Activated T-helper 1 cell treated with anti-CD3 and anti-CD28 coated beads, Interleukin-12 subunit alpha, Interleukin-12 subunit beta, Interleukin-2, Interleukin-4 antibody, amounts not matched to agents 30 ng/mL and 10 ng/mL and 1 ng/mL, durations not matched to agents 14 hours and 24 hours and 36 hours (primary cell): ENCODE data around the gene YAP1. TPM values are rescaled to one million over a fixed set of nuclear protein-coding genes. Genes with fewer than 3 reads are reported as not detected.

Source experiments
- DNase-seq: peaks from one replicate; pipeline ENCODE4 v3.0.0; 2021; ENCODE audit warnings: low spot score
- H3K27ac Mint-ChIP-seq: one replicate; pipeline ENCODE4 v1.8.0; 2021; ENCODE audit warnings: mild to moderate bottlenecking, mixed read lengths
- H3K27me3 Mint-ChIP-seq: one replicate; pipeline ENCODE4 v1.8.0; 2022; ENCODE audit warnings: mild to moderate bottlenecking, moderate library complexity, mixed read lengths; ENCODE audit not compliant: insufficient read depth
- H3K36me3 Mint-ChIP-seq: one replicate; pipeline ENCODE4 v1.8.0; 2021; ENCODE audit warnings: low read depth, mixed read lengths
- H3K4me1 Mint-ChIP-seq: one replicate; pipeline ENCODE4 v1.8.0; 2021; ENCODE audit warnings: low read depth, mixed read lengths
- H3K4me3 Mint-ChIP-seq: one replicate; pipeline ENCODE4 v1.8.0; 2021; ENCODE audit warnings: mild to moderate bottlenecking, moderate library complexity, mixed read lengths
- H3K9me3 Mint-ChIP-seq: one replicate; pipeline ENCODE4 v1.8.0; 2021; ENCODE audit warnings: mixed read lengths
- intact Hi-C: fragments of 100-400 bp; cut with micrococcal nuclease; formaldehyde crosslinking; loops from one replicate; pipeline ENCODE4 v1.15.1; 2024
- total RNA-seq: library from RNA; stranded (reverse); gene quantifications from 2 replicates; pipeline ENCODE4 v1.2.3, GENCODE V29; 2022

YAP1 gene
- total RNA-seq, 1 donor from 2014 or later, result 0.10 TPM

DNA sequence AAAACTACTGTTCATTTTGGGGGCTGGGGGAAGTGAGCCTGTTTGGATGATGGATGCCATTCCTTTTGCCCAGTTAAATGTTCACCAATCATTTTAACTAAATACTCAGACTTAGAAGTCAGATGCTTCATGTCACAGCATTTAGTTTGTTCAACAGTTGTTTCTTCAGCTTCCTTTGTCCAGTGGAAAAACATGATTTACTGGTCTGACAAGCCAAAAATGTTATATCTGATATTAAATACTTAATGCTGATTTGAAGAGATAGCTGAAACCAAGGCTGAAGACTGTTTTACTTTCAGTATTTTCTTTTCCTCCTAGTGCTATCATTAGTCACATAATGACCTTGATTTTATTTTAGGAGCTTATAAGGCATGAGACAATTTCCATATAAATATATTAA is 119.9 kb downstream of the YAP1 start:
- intact Hi-C loops, result no loop called here
- H3K27me3 Mint-ChIP-seq, result peaks cover 23% of the 10 kb centered on the region
- H3K4me1 Mint-ChIP-seq, result no peaks in the 10 kb centered on the region
- H3K4me3 Mint-ChIP-seq, result no peak overlapping the region
- no peak for DNase-seq
- no peaks in the 10 kb centered on the region for H3K36me3 Mint-ChIP-seq
- no peaks in the 10 kb centered on the region for H3K9me3 Mint-ChIP-seq
- H3K27ac Mint-ChIP-seq, result no peak overlapping the region

DNA sequence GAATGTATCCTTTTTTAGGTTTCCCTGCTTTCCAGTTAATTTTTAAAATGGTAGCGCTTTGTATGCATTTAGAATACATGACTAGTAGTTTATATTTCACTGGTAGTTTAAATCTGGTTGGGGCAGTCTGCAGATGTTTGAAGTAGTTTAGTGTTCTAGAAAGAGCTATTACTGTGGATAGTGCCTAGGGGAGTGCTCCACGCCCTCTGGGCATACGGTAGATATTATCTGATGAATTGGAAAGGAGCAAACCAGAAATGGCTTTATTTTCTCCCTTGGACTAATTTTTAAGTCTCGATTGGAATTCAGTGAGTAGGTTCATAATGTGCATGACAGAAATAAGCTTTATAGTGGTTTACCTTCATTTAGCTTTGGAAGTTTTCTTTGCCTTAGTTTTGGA is 120.7 kb downstream of the YAP1 start:
- H3K4me3 Mint-ChIP-seq, result no peak overlapping the region
- peaks cover 26% of the 10 kb centered on the region for H3K27me3 Mint-ChIP-seq
- no peaks in the 10 kb centered on the region for H3K4me1 Mint-ChIP-seq
- H3K27ac Mint-ChIP-seq, result no peak overlapping the region
- H3K36me3 Mint-ChIP-seq, result no peaks in the 10 kb centered on the region
- no peak for DNase-seq
- H3K9me3 Mint-ChIP-seq, result no peaks in the 10 kb centered on the region
- intact Hi-C loops, result no loop called here

GRCh38 chr11:102234779-102235439 is 124.7 kb downstream of the YAP1 start:
- no peaks in the 10 kb centered on the region for H3K36me3 Mint-ChIP-seq
- H3K4me3 Mint-ChIP-seq, result no peak overlapping the region
- H3K27me3 Mint-ChIP-seq, result peaks cover 27% of the 10 kb centered on the region
- H3K4me1 Mint-ChIP-seq, result no peaks in the 10 kb centered on the region
- intact Hi-C loops, result no loop called here
- no peak overlapping the region for H3K27ac Mint-ChIP-seq
- H3K9me3 Mint-ChIP-seq, result no peaks in the 10 kb centered on the region
- no peak for DNase-seq

DNA sequence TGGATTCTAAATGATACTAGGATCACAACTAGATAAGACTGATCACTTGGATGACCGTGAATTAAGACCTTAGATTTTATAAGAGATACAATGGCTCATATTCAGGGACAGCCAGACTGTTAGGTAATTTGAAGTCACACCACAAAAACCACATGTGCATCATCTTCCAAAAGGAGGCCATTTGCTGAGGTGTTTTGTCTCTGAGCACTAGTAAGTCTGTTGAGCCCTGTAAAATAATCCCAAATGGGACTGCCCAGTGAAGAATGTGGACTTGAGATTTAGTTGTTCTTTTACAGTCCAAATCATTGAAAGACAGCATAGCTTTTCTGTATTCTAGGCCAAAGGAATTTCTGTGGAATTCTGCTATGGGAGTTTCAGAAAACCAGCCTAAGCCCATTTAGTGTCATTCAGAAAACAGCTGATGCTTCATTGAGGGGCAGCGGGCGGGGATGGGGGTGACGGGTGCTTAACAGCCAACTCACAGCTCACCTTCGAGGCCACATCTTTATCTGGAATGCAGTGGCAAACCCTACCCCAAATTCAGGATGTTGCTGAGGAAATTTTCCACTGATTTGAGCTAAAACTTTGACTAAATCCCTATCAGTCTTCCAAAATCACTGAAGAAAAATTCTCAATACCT is 127.0 kb downstream of the YAP1 start:
- intact Hi-C loops, result no loop called here
- Mint-ChIP-seq H3K9me3 (no peaks in the 10 kb centered on the region), H3K36me3 (no peaks in the 10 kb centered on the region)

GRCh38 chr11:102238391-102238821 is 128.2 kb downstream of the YAP1 start:
- Mint-ChIP-seq H3K4me3 (no peak overlapping the region), H3K36me3 (no peaks in the 10 kb centered on the region), H3K9me3 (no peaks in the 10 kb centered on the region), H3K27ac (no peak overlapping the region), H3K4me1 (no peaks in the 10 kb centered on the region), H3K27me3 (peaks cover 14% of the 10 kb centered on the region)
- intact Hi-C loops, result no loop called here
- DNase-seq, result no peak

More for the DNA sequence above, 127.0 kb downstream of the YAP1 start:
- Mint-ChIP-seq H3K27ac (no peak overlapping the region), H3K27me3 (peaks cover 14% of the 10 kb centered on the region), H3K4me1 (no peaks in the 10 kb centered on the region), H3K4me3 (no peak overlapping the region)
- DNase-seq, result no peak

DNA sequence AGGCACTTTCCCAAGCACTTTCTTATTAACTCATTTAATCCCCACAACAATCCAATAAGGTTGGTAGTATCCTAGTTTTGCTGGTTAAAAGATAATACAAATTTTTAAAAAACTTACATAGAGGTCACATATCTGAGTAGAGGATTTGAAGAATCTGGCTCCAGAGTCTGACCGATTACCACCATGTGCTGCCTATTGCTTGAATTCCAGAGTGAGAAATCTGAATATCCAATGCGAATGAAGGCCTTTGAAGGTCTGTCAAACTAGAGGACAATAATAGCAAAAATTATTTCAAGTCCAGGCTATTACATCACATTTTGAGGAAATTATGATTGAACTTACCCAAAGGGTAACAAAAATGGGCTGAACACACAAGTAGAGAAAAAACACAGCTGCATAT is 129.2 kb downstream of the YAP1 start:
- intact Hi-C loops, result no loop called here
- Mint-ChIP-seq H3K27ac (no peak overlapping the region), H3K36me3 (no peaks in the 10 kb centered on the region), H3K27me3 (peaks cover 14% of the 10 kb centered on the region), H3K4me1 (no peaks in the 10 kb centered on the region), H3K4me3 (no peak overlapping the region), H3K9me3 (no peaks in the 10 kb centered on the region)
- no peak for DNase-seq

- intact Hi-C loops, result no loop called here
- DNase-seq, result no peak
- Mint-ChIP-seq H3K9me3 (no peaks in the 10 kb centered on the region), H3K27me3 (peaks cover 10% of the 10 kb centered on the region), H3K4me3 (no peak overlapping the region), H3K4me1 (no peaks in the 10 kb centered on the region), H3K27ac (no peak overlapping the region), H3K36me3 (no peaks in the 10 kb centered on the region)
These were observed 129.7 kb downstream of the YAP1 start for GRCh38 chr11:102239911-102240310.

DNA sequence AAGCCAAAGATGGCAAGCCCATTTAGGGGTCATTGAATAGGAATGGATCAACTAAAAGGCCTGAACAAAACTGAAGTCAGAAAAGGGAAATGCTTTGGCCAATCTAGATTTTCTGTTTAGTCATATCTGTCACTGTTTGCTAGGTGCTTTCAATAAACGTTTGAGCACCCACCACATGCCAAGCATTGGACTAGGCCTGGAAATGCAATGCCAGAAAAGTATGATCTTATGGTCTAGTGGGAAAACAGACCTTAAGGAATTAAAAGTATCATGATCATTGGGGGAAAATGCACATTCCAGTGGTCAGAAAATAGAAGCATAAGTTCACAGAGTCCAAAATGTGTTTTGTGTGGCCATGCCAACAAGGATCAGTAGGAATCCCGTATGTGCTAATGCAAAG is 130.3 kb downstream of the YAP1 start:
- H3K36me3 Mint-ChIP-seq, result no peaks in the 10 kb centered on the region
- no peak overlapping the region for H3K4me3 Mint-ChIP-seq
- intact Hi-C loops, result no loop called here
- peaks cover 9% of the 10 kb centered on the region for H3K27me3 Mint-ChIP-seq
- H3K27ac Mint-ChIP-seq, result no peak overlapping the region
- DNase-seq, result no peak
- H3K4me1 Mint-ChIP-seq, result no peaks in the 10 kb centered on the region
- H3K9me3 Mint-ChIP-seq, result no peaks in the 10 kb centered on the region

DNA sequence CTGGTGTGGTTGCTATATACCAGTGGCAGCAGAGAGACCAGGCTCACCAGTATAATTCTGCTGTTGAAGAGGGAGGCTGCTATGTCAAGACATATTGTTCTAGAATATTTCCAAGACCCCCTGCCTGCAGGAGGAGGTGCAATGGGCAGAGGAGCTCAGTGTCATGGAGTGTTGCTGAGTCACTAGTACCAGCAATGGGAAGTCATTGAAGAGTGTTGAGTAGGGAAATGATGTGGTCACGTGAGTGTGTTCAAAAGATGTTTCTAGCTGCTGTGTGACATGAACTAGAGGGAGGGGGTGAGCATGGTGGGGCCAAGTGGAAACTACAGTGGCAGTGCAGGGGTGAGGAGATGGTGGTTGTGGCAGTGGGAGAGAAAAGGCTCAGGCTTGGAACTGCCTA is 130.8 kb downstream of the YAP1 start:
- no peak for DNase-seq
- intact Hi-C loops, result no loop called here
- H3K36me3 Mint-ChIP-seq, result no peaks in the 10 kb centered on the region
- H3K27ac Mint-ChIP-seq, result no peak overlapping the region
- peaks cover 5% of the 10 kb centered on the region for H3K27me3 Mint-ChIP-seq
- H3K9me3 Mint-ChIP-seq, result no peaks in the 10 kb centered on the region
- H3K4me3 Mint-ChIP-seq, result no peak overlapping the region
- no peaks in the 10 kb centered on the region for H3K4me1 Mint-ChIP-seq

GRCh38 chr11:102243399-102243884 is 133.2 kb downstream of the YAP1 start:
- Mint-ChIP-seq H3K27ac (no peak overlapping the region), H3K9me3 (no peaks in the 10 kb centered on the region), H3K4me3 (no peak overlapping the region), H3K27me3 (peaks cover 3% of the 10 kb centered on the region), H3K36me3 (no peaks in the 10 kb centered on the region), H3K4me1 (no peaks in the 10 kb centered on the region)
- no peak for DNase-seq
- intact Hi-C loops, result no loop called here

GRCh38 chr11:102244681-102245409 is 134.6 kb downstream of the YAP1 start:
- Mint-ChIP-seq H3K9me3 (no peaks in the 10 kb centered on the region), H3K4me1 (no peaks in the 10 kb centered on the region), H3K4me3 (no peak overlapping the region), H3K36me3 (no peaks in the 10 kb centered on the region), H3K27ac (no peak overlapping the region), H3K27me3 (no peaks in the 10 kb centered on the region)
- intact Hi-C loops, result no loop called here
- no peak for DNase-seq

DNA sequence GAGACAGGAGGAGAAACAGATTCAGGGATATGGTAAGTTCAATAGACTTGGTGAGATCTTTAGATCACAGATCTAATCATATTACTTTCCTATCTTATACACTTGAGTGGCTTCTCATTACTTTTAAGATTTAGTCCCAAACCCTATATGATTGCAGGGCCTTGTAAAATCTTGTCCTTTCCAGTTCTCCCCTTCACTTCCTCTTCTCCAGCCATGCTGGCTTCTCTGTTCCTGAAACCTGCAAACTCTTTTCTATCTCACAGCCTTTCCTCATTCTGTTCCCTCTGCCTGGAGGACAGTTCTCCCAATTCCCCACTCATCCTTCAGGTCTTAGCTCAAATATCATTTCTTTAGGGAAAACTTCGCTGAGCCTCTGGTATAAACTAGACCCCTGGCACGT is 141.2 kb downstream of the YAP1 start:
- H3K4me1 Mint-ChIP-seq, result no peaks in the 10 kb centered on the region
- H3K9me3 Mint-ChIP-seq, result no peaks in the 10 kb centered on the region
- no peak for DNase-seq
- intact Hi-C loops, result no loop called here
- H3K4me3 Mint-ChIP-seq, result no peak overlapping the region
- no peak overlapping the region for H3K27ac Mint-ChIP-seq
- no peaks in the 10 kb centered on the region for H3K36me3 Mint-ChIP-seq
- H3K27me3 Mint-ChIP-seq, result no peaks in the 10 kb centered on the region

DNA sequence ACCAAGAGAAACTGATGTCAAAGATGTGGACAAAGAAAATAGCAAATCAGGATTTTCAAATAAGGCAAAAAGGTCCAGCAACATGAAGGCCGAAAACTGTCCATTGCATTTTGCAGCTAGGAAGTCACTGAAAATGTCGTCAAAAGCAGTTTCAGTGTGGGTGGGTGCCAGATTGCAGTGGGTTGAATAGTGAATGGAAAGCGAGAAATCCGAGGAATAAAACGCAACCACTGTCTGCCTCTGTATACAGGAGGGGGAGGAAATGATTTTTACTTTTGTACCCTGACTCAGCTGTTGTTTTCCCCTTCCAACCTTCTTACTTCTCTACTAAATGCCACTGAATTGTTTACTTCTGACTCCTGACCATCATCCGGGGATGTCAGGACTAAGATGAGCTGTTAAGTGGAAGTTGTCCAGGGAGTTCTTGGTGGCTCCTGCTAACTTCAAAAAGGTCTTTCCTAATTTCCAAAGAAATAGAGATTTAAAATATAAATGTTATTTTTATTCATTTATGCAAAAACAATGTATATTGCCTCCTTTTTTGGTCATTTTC is 142.2 kb downstream of the YAP1 start:
- Mint-ChIP-seq H3K36me3 (no peaks in the 10 kb centered on the region), H3K27ac (no peak overlapping the region), H3K4me1 (no peaks in the 10 kb centered on the region), H3K9me3 (no peaks in the 10 kb centered on the region), H3K27me3 (peaks cover 1% of the 10 kb centered on the region), H3K4me3 (no peak overlapping the region)
- DNase-seq, result no peak
- intact Hi-C loops, result no loop called here
